ENCODE data around the gene DPAGT1.
"Not testable (repeated sequence)": the region's sequence is repeated elsewhere in the genome, so short reads cannot be mapped to it uniquely, and the experiment has no call there.

Gene DPAGT1

GRCh38 chr11:119101759-119102423 is at the start of gene DPAGT1:
TSS of gene DPAGT1 (minus strand) at chr11:119101853. CDS start at chr11:119101655, 198 bp downstream.
- H3K27ac ChIP-seq, result peak within 1 kb of the TSS; percentile 88 to 99 (median 97)
- H3K4me2 ChIP-seq, result peak within 1 kb of the TSS; percentile 93 to 100 (median 99)
- H4K20me1 ChIP-seq, result no peaks in the 10 kb centered on the region
- H3K4me3 ChIP-seq, result peak within 1 kb of the TSS; percentile 70 to 96 (median 88)
- no peak for TF ChIP-seq Cebpa-rat (IDR thresholded peaks at IDR 0.05)
- H3K9me3 ChIP-seq (replicated peaks in 1 of 11), result no peaks in the 10 kb centered on the region
- peak within 1 kb of the TSS; percentile 80 to 95 (median 88) for H3K9ac ChIP-seq
- no peaks in the 10 kb centered on the region for H3K27me3 ChIP-seq
- H3K36me3 ChIP-seq, result peaks cover 15 to 23% (median 19%) of the 10 kb centered on the region in 11 experiments
- peaks cover 61 to 68% (median 63%) of the 10 kb centered on the region in 10 experiments for H3K4me1 ChIP-seq

DNA sequence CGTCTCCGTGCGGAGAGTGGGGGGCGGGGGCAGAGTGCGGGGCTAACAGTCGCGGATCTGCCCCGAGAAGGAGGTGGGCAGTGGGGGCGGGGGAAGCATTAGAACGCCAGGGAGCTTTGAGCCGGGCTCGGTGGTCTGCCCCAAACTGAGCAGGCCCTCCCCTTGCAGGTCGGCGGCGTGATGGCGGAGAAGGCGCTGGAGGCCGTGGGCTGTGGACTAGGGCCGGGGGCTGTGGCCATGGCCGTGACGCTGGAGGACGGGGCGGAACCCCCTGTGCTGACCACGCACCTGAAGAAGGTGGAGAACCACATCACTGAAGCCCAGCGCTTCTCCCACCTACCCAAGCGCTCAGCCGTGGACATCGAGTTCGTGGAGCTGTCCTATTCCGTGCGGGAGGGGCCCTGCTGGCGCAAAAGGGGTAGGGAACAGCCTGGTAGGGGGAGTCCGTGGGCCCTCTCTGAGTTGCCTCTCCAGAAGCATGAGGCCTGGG is 48.2 kb upstream of the DPAGT1 start:
- Histone ChIP-seq H3K9ac (peak overlapping the region in 9 of 11 experiments; percentile 52 to 70 (median 61); a peak in 15 of 22 replicates), H3K27me3 (peaks cover 42 to 63% (median 54%) of the 10 kb centered on the region in 11 experiments)

DNA sequence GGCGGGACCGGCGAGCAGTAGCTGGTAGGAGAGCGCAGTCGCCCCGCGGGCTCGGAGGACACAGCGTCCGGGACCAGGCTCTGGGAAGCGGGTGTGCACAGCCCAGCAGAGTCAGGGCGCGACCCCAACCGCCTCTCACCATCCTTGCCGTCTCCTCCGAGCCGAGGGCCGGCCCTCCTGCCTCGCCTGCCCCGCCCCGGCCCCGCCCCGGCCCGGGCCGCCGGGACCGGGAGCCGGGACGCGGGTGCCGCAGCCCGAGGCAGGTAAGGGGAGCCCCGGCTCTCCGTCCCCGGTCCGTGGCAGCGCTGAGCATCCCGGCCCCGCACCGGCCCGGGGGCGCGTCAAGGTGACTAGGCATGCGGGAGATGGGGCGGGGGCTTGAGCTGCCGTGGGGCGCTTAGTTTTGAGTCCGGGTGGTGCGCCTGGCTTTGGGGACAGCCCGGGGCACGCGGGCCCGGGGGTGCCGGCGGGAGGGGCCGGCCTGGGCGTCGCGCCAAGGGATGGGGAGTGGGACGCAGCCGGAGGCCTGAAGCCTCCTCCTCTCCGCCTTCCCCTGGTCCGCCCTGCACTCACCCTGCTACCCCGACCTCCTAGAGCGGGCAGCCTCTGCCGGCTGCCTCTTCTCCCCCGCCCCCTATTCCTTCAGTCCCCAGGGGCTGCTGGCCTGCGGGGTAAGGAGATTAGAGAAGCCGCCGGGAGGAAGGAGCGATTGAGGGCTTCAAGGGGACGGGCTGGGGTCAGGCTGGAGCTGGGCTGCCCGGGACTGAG is 47.5 kb upstream of the DPAGT1 start, which contains the start of gene ABCG4:
Gene ABCG4 (plus strand): TSS at position 35 of the 768 bp plus-strand sequence. CDS start 914 bp downstream, outside the sequence.
- H3K4me3 ChIP-seq, result peak within 1 kb of the TSS; percentile 56 to 75 (median 67)
- peaks cover 42 to 63% (median 54%) of the 10 kb centered on the region in 11 experiments for H3K27me3 ChIP-seq
- peak within 1 kb of the TSS; percentile 94 to 100 (median 98) for H3K4me2 ChIP-seq
- no peaks in the 10 kb centered on the region for H3K36me3 ChIP-seq
- peaks cover 13 to 30% (median 26%) of the 10 kb centered on the region in 10 experiments for H3K4me1 ChIP-seq
- H3K9ac ChIP-seq, result peak within 1 kb of the TSS; percentile 23 to 70 (median 61); a peak in 21 of 22 replicates
- no peak within 1 kb of the TSS for H3K27ac ChIP-seq
- no peaks in the 10 kb centered on the region for H3K9me3 ChIP-seq (replicated peaks in 1 of 11)
- TF ChIP-seq Cebpa-rat (IDR thresholded peaks at IDR 0.05), result no peak
- H4K20me1 ChIP-seq, result peaks cover 0 to 26% (median 6%) of the 10 kb centered on the region in 11 experiments; a peak in 6 of 22 replicates

More for the DNA sequence above, 48.2 kb upstream of the DPAGT1 start:
- peaks cover 13 to 28% (median 26%) of the 10 kb centered on the region in 10 experiments for H3K4me1 ChIP-seq
- H3K4me3 ChIP-seq, result peak overlapping the region; percentile 56 to 75 (median 67); a peak in 18 of 20 replicates
- TF ChIP-seq Cebpa-rat (IDR thresholded peaks at IDR 0.05), result no peak
- H4K20me1 ChIP-seq, result peaks cover 0 to 26% (median 6%) of the 10 kb centered on the region in 11 experiments; a peak in 6 of 22 replicates
- no peaks in the 10 kb centered on the region for H3K9me3 ChIP-seq (replicated peaks in 1 of 11)
- H3K4me2 ChIP-seq, result peak overlapping the region; percentile 94 to 100 (median 98)
- no peak overlapping the region for H3K27ac ChIP-seq
- H3K36me3 ChIP-seq, result no peaks in the 10 kb centered on the region

DNA sequence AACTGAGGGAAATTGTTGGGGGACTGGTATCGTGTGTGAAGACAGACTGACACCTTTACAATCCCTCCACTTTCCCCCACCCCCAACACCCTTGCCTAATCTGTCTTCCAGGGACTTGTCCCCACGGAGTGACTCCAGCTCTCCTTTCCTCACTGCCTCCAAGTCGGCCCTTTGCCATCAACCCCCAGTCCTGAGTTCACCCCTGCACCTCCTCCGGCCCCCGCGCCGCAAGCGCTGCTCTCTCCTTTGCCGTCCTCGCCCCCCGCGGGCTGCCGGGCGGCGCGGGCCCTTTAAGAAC is 47.0 kb upstream of the DPAGT1 start:
- no peaks in the 10 kb centered on the region for H3K36me3 ChIP-seq
- H3K27me3 ChIP-seq, result peaks cover 42 to 63% (median 54%) of the 10 kb centered on the region in 11 experiments
- no peak for TF ChIP-seq Cebpa-rat (IDR thresholded peaks at IDR 0.05)
- H4K20me1 ChIP-seq, result peaks cover 0 to 26% (median 6%) of the 10 kb centered on the region in 11 experiments; a peak in 6 of 22 replicates
- H3K9ac ChIP-seq, result peak overlapping the region; percentile 23 to 70 (median 61); a peak in 21 of 22 replicates
- H3K27ac ChIP-seq, result no peak overlapping the region
- no peaks in the 10 kb centered on the region for H3K9me3 ChIP-seq (replicated peaks in 1 of 11)
- H3K4me2 ChIP-seq, result peak overlapping the region; percentile 94 to 100 (median 98)
- peaks cover 14 to 30% (median 26%) of the 10 kb centered on the region in 10 experiments for H3K4me1 ChIP-seq
- peak overlapping the region; percentile 56 to 75 (median 67) for H3K4me3 ChIP-seq

- Histone ChIP-seq H3K27me3 (peaks cover 42 to 63% (median 54%) of the 10 kb centered on the region in 11 experiments), H3K27ac (no peak overlapping the region)
Measured at GRCh38 chr11:119147604-119148333, 46.1 kb upstream of the DPAGT1 start.

GRCh38 chr11:119145551-119145950 is 43.9 kb upstream of the DPAGT1 start:
- no peak overlapping the region for H3K4me3 ChIP-seq
- H3K27me3 ChIP-seq, result peaks cover 34 to 44% (median 39%) of the 10 kb centered on the region in 11 experiments
- H3K27ac ChIP-seq, result no peak overlapping the region
- peaks cover 0 to 23% (median 6%) of the 10 kb centered on the region in 11 experiments; a peak in 6 of 22 replicates for H4K20me1 ChIP-seq
- no peaks in the 10 kb centered on the region for H3K9me3 ChIP-seq (replicated peaks in 1 of 11)
- no peak overlapping the region for H3K4me2 ChIP-seq
- H3K9ac ChIP-seq, result no peak overlapping the region
- TF ChIP-seq Cebpa-rat (IDR thresholded peaks at IDR 0.05), result no peak
- H3K4me1 ChIP-seq, result peaks cover 16 to 30% (median 27%) of the 10 kb centered on the region in 10 experiments
- no peaks in the 10 kb centered on the region for H3K36me3 ChIP-seq

More at GRCh38 chr11:119147604-119148333, 46.1 kb upstream of the DPAGT1 start:
- Histone ChIP-seq H4K20me1 (peaks cover 0 to 26% (median 6%) of the 10 kb centered on the region in 11 experiments; a peak in 6 of 22 replicates), H3K9ac (no peak overlapping the region), H3K9me3 (replicated peaks in 1 of 11) (no peaks in the 10 kb centered on the region), H3K4me3 (no peak overlapping the region), H3K4me1 (peaks cover 21 to 30% (median 27%) of the 10 kb centered on the region in 10 experiments), H3K4me2 (peak overlapping the region in 9 of 11 experiments; percentile 94 to 100 (median 99); a peak in 15 of 22 replicates), H3K36me3 (no peaks in the 10 kb centered on the region)
- TF ChIP-seq Cebpa-rat (IDR thresholded peaks at IDR 0.05), result no peak

DNA sequence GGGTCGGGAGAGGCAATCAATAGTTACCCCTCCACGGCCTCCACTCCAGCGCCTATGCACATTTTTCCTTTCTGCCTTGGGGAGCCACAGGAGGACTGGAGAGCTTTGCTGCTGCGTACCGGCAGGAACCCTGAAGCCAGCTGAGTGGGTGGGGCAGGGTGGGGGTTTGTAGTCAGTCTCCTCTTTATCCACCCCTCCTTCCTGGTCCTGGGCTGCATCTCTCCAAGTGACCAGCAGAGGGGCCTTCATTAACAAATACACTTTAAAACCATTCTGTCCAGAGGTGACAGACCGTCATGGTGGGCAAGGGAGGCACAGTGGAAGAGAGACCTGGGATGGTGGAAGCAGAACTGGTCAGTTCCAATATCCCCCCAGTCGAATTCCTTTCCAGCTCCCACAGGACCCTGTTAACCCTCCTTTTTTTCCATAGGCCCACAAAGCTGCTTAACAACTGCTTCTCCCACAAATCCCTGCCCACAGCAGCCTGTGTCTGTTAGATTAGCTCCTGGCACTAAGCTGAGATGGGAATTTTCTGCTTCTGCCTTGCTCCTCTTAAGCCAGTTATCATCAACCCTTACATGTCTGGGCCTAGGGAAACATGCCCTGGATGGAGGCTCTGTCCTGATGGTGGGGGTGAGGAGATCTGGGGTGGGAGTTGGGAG is 43.3 kb upstream of the DPAGT1 start:
- Histone ChIP-seq H3K36me3 (no peaks in the 10 kb centered on the region), H3K4me2 (peak overlapping the region in 1 of 11 experiments; percentile 22; a peak in 1 of 22 replicates), H3K9me3 (replicated peaks in 1 of 11) (no peaks in the 10 kb centered on the region), H3K27ac (no peak overlapping the region), H3K9ac (no peak overlapping the region), H3K27me3 (peaks cover 28 to 38% (median 33%) of the 10 kb centered on the region in 11 experiments), H3K4me3 (no peak overlapping the region), H3K4me1 (peaks cover 14 to 27% (median 22%) of the 10 kb centered on the region in 10 experiments; a peak in 19 of 20 replicates), H4K20me1 (peaks cover 0 to 18% (median 3%) of the 10 kb centered on the region in 11 experiments; a peak in 6 of 22 replicates)
- TF ChIP-seq Cebpa-rat (IDR thresholded peaks at IDR 0.05), result no peak

DNA sequence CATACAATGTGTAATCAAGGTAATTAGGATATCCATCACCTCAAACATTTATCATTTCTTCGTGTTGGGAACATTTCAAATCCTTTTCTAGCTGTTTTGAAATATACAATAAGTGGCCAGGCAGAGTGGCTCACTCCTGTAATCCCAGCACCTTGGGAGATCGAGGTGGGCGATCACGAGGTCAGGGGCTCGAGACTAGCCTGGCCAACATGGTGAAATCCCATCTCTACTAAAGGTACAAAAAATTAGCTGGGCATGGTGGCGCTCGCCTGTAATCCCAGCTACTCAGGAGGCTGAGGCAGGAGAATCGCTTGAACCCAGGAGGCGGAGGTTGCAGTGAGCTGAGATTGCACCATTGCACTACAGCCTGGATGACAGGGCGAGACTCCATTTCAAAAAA is 37.6 kb upstream of the DPAGT1 start:
- H4K20me1 ChIP-seq; H3K27me3 ChIP-seq; H3K9me3 ChIP-seq (replicated peaks in 1 of 11); H3K4me2 ChIP-seq; H3K27ac ChIP-seq; H3K9ac ChIP-seq; H3K4me3 ChIP-seq: not testable (repeated sequence)
- Histone ChIP-seq H3K36me3 (peaks cover 4 to 15% (median 10%) of the 10 kb centered on the region in 11 experiments), H3K4me1 (peaks cover 0 to 17% (median 0%) of the 10 kb centered on the region in 10 experiments; a peak in 3 of 20 replicates)
